Prostate gland (tissue), 2 donors: ENCODE measurements around the gene STX1A.

Experiments
- POLR2A ChIP-seq: fragments of 450-650 bp; IDR thresholded peaks from one replicate; pipeline ENCODE4 v1.6.1; 2016; ENCODE audit warnings: antibody characterized with exemption, mild to moderate bottlenecking
- POLR2AphosphoS5 ChIP-seq: sonication (generic); formaldehyde crosslinking; IDR thresholded peaks from one replicate; pipeline ENCODE4 v1.6.1; 2017; ENCODE audit warnings: antibody characterized with exemption
- TF ChIP-seq, protein P1 (sequence below), 4 experiments: fragments of 200-600 bp in 2 of 4; fragments of 450-650 bp in 2 of 4; sonication (generic) in 2 of 4; IDR thresholded peaks; 1 replicate in 3 of 4; 2 replicates in 1 of 4; pipeline ENCODE4 v1.5.1; 2016 to 2019; ENCODE audit warnings: antibody characterized with exemption in 4 of 4, mild to moderate bottlenecking in 2 of 4, moderate library complexity in 2 of 4

DNA sequence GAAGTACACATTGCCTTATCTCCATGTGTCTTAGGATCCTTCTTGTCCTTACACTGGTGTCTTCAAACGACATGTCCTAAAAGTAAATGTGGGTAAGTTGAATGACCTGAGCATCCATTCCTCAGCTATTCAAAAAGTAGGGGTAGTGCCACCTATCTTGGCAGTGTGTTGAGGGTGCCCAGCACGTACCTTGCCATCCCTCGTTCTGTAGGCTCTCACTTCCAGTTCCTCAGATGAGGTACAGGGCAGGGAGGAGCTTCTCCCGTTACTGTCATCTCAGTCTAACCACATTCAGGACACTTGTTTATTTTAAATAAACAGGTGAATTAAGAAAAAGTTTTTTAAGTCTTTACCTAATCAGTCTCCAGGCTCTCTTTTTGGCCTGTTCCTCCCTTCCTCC is 23.1 kb downstream of the STX1A start:
- no peak for TF ChIP-seq POLR2AphosphoS5
- TF ChIP-seq, protein P1, sequence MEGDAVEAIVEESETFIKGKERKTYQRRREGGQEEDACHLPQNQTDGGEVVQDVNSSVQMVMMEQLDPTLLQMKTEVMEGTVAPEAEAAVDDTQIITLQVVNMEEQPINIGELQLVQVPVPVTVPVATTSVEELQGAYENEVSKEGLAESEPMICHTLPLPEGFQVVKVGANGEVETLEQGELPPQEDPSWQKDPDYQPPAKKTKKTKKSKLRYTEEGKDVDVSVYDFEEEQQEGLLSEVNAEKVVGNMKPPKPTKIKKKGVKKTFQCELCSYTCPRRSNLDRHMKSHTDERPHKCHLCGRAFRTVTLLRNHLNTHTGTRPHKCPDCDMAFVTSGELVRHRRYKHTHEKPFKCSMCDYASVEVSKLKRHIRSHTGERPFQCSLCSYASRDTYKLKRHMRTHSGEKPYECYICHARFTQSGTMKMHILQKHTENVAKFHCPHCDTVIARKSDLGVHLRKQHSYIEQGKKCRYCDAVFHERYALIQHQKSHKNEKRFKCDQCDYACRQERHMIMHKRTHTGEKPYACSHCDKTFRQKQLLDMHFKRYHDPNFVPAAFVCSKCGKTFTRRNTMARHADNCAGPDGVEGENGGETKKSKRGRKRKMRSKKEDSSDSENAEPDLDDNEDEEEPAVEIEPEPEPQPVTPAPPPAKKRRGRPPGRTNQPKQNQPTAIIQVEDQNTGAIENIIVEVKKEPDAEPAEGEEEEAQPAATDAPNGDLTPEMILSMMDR (IDR thresholded peaks at IDR 0.05): no peak
- no peak for TF ChIP-seq POLR2A
